Keratinocyte (primary cell): Measurements from ENCODE around the gene PLA2G6.

ENCODE experiments used
- CTCF ChIP-seq, 3 experiments: IDR thresholded peaks in 1 of 3; conservative IDR thresholded peaks in 1 of 3; optimal IDR thresholded peaks in 1 of 3; 2 replicates in 2 of 3; 3 replicates in 1 of 3; pipeline versions ENCODE3 to v1.5.1; 2011; ENCODE audit warnings: low read length in 3 of 3, mild to moderate bottlenecking in 3 of 3, moderate library complexity in 2 of 3, control low read depth in 1 of 3, inconsistent platforms in 1 of 3; ENCODE audit not compliant: insufficient read depth in 2 of 3; ENCODE audit errors: extremely low read depth in 1 of 3
- EZH2 ChIP-seq: IDR thresholded peaks from one replicate; pipeline ENCODE4 v1.6.1; 2012; ENCODE audit warnings: inconsistent platforms, mild to moderate bottlenecking, low read length, moderate library complexity

GRCh38 chr22:38190581-38190980, 9.0 kb upstream of the PLA2G6 start:
- TF ChIP-seq CTCF (optimal IDR thresholded peaks at IDR 0.05 in 1 of 3, IDR thresholded peaks at IDR 0.05 in 1 of 3, conservative IDR thresholded peaks at IDR 0.05 in 1 of 3; ENCODE audit: extremely low read depth in 1 of 3, insufficient read depth in 2 of 3, low read length in 3 of 3) (no peak), EZH2 (no peak)
